ENCODE data around the gene FAAP100. TPM values are rescaled to one million over a fixed set of nuclear protein-coding genes. Genes with fewer than 3 reads are reported as not detected.

The FAAP100 gene
- total and polyA plus RNA-seq, 2 donors (not counting 1 experiment from before 2014, with no cell fraction given) = 62.0 to 72.7 TPM

- Histone ChIP-seq H3K9me3 (ENCODE audit: control extremely low read depth in 1 of 3, control insufficient read depth in 2 of 3, insufficient read depth in 1 of 3, low read length in 2 of 3) (no peaks in the 10 kb centered on the region), H3K4me2 (replicated peaks; ENCODE audit: low read depth, low read length, poor library complexity, severe bottlenecking) (peak overlapping the region; percentile 99), H2AFZ (ENCODE audit: insufficient read depth, low read depth, low read length, poor library complexity, severe bottlenecking) (peak overlapping the region; percentile 74), H4K20me1 (ENCODE audit: control insufficient read depth, insufficient read depth, low read length, poor library complexity, severe bottlenecking) (peaks cover 43% of the 10 kb centered on the region), H3K9ac (ENCODE audit: low read length) (peak overlapping the region; percentile 87), H3K79me2 (ENCODE audit: control insufficient read depth, insufficient read depth, low read length) (peaks cover 71% of the 10 kb centered on the region), H3K36me3 (replicated peaks in 1 of 2; ENCODE audit: control extremely low read depth in 1 of 2, control insufficient read depth in 1 of 2, extremely low read depth in 1 of 2, insufficient read depth in 2 of 2, low read length in 1 of 2) (peaks cover 0 to 42% of the 10 kb centered on the region in 2 experiments), H3K4me3 (ENCODE audit: control extremely low read depth in 1 of 5, extremely low read depth in 1 of 5, insufficient read depth in 1 of 5, low read depth in 2 of 5, low read length in 4 of 5) (peak overlapping the region; percentile 40 to 94 (median 73)), H3K27ac (ENCODE audit: low read length in 2 of 2) (peak overlapping the region; percentile 89 to 97), H3K4me1 (ENCODE audit: control insufficient read depth in 2 of 2, insufficient read depth in 2 of 2, low read length in 2 of 2) (peaks cover 52 to 75% of the 10 kb centered on the region in 2 donors), H3K27me3 (replicated peaks in 1 of 4; ENCODE audit: control extremely low read depth in 1 of 4, control insufficient read depth in 3 of 4, insufficient read depth in 4 of 4, low read length in 3 of 4) (no peaks in the 10 kb centered on the region)
- H3K9me3 Mint-ChIP-seq (ENCODE audit: insufficient read depth) = no peaks in the 10 kb centered on the region
- H3K27ac Mint-ChIP-seq = peak overlapping the region; percentile 96
- H3K4me3 Mint-ChIP-seq = peak overlapping the region; percentile 84
- ChIA-PET POLR2A (interaction anchor here (1.0 to 4.8 kb wide), 6 partner anchors 30 to 118 kb away, joined by 3 to 33 read pairs (median 8); partner anchors contain the start of genes BAHCC1 and FAAP100), CTCF (interaction anchor here (0.7 to 2.1 kb wide), 6 partner anchors 10 to 116 kb away, joined by 3 to 7 read pairs (median 3); partner anchors contain the start of gene FAAP100)
- WGBS (ENCODE audit: insufficient coverage) = 1% methylated on average over 17 of the region's 23 CpGs
- ATAC-seq (ENCODE audit: low read depth) = peak; percentile 13
- DNase-seq = peak; percentile 86
- intact Hi-C loops (cut with micrococcal nuclease) = loop anchor here (1.0 to 10.0 kb wide), 5 partner anchors 39 to 1716 kb away; partner anchors contain the start of genes CBX8, FAAP100, SLC25A10 and SLC38A10
- peaks cover 72% of the 10 kb centered on the region for H3K4me1 Mint-ChIP-seq
- TF ChIP-seq EZH2 (IDR thresholded peaks at IDR 0.05; ENCODE audit: borderline replicate concordance, insufficient read depth, low read depth, low read length, poor library complexity, severe bottlenecking) = no peak
- TF ChIP-seq CTCF (IDR thresholded peaks at IDR 0.05) = no peak
- no peaks in the 10 kb centered on the region for H3K27me3 Mint-ChIP-seq
These were observed 38.8 kb downstream of the FAAP100 start for GRCh38 chr17:81513372-81513752.

Measured in B cell (primary cell).